Activated T-cell treated with anti-CD3 and anti-CD28 coated beads, Interleukin-2, amount 50 U/mL, for 72 hours (primary cell): ENCODE results near the gene CFDP1. TPM values are rescaled to one million over a fixed set of nuclear protein-coding genes. Genes with fewer than 3 reads are reported as not detected.

Experiments
- ATAC-seq, 2 donors: fragments of 150-1000 bp; cut with Tn5 transposase; replicated peaks in 1 of 2; 2 replicates each; pipeline ENCODE4 v1.10.0; 2021; ENCODE audit warnings: moderate library complexity in 2 of 2, mild to moderate bottlenecking in 1 of 2
- DNase-seq, 2 donors: peaks; one replicate each; pipeline ENCODE4 v3.0.0; 2021 to 2022; ENCODE audit warnings: mixed read lengths in 1 of 2
- H3K27ac Mint-ChIP-seq: one replicate; pipeline ENCODE4 v1.8.0; 2022; ENCODE audit warnings: mild to moderate bottlenecking, moderate library complexity, mixed read lengths
- H3K27me3 Mint-ChIP-seq: one replicate; pipeline ENCODE4 v1.8.0; 2022; ENCODE audit warnings: low read depth, mixed read lengths
- H3K36me3 Mint-ChIP-seq, 2 donors: one replicate each; pipeline ENCODE4 v1.8.0; 2022; ENCODE audit warnings: mixed read lengths in 2 of 2, mild to moderate bottlenecking in 1 of 2; ENCODE audit not compliant: insufficient read depth in 2 of 2
- H3K4me1 Mint-ChIP-seq: one replicate; pipeline ENCODE4 v1.8.0; 2022; ENCODE audit warnings: low read depth, mixed read lengths
- H3K4me3 Mint-ChIP-seq, 2 donors: one replicate each; pipeline ENCODE4 v1.8.0; 2022; ENCODE audit warnings: mild to moderate bottlenecking in 2 of 2, mixed read lengths in 2 of 2, moderate library complexity in 2 of 2
- H3K9me3 Mint-ChIP-seq, 2 donors: one replicate each; pipeline ENCODE4 v1.8.0; 2022; ENCODE audit warnings: mixed read lengths in 2 of 2
- total RNA-seq, 2 donors: library from RNA; stranded (reverse); gene quantifications; one replicate each; pipeline ENCODE4 v1.2.3, GENCODE V29; 2022

The CFDP1 gene
- total RNA-seq, 2 donors from 2014 or later: 25.7 to 32.1 TPM

GRCh38 chr16:75333721-75334163 is 99.6 kb downstream of the CFDP1 start:
- DNase-seq (no peak), ATAC-seq (no peak)
- Mint-ChIP-seq H3K27ac (no peak overlapping the region), H3K4me1 (no peaks in the 10 kb centered on the region), H3K9me3 (no peaks in the 10 kb centered on the region), H3K27me3 (no peaks in the 10 kb centered on the region), H3K36me3 (no peaks in the 10 kb centered on the region), H3K4me3 (no peak overlapping the region)

GRCh38 chr16:75329943-75330342 is 103.4 kb downstream of the CFDP1 start:
- no peaks in the 10 kb centered on the region for H3K9me3 Mint-ChIP-seq
- H3K4me3 Mint-ChIP-seq: no peak overlapping the region
- H3K4me1 Mint-ChIP-seq: peaks cover 14% of the 10 kb centered on the region
- H3K36me3 Mint-ChIP-seq: no peaks in the 10 kb centered on the region
- H3K27ac Mint-ChIP-seq: no peak overlapping the region
- H3K27me3 Mint-ChIP-seq: no peaks in the 10 kb centered on the region
- DNase-seq: no peak
- ATAC-seq: no peak

DNA sequence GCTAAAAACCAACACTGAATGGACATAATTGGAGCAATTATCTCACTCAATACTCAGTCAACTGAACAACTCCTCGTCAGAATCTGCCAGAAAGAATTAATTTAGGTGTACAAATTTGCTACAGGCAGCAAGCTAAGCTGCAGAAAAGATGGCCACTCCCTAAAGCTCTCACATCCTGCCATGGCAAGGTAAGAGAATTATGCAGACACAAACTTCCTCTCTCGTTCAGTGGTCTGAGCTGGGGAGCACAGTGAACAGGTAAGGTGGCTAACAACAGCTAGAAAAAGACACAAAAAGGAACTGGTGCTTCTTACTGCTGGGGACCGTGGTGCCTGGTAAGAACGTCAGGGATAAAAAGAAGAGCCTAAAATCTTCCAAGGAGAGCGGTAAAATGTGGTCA is 107.0 kb downstream of the CFDP1 start:
- no peak for ATAC-seq
- peaks cover 17% of the 10 kb centered on the region for H3K4me1 Mint-ChIP-seq
- H3K9me3 Mint-ChIP-seq: no peaks in the 10 kb centered on the region
- peaks cover 0 to 4% of the 10 kb centered on the region in 2 donors for H3K36me3 Mint-ChIP-seq
- H3K4me3 Mint-ChIP-seq: no peak overlapping the region
- no peak for DNase-seq
- no peaks in the 10 kb centered on the region for H3K27me3 Mint-ChIP-seq
- H3K27ac Mint-ChIP-seq: no peak overlapping the region

GRCh38 chr16:75323933-75324332 is 109.4 kb downstream of the CFDP1 start:
- no peak for DNase-seq
- Mint-ChIP-seq H3K9me3 (no peaks in the 10 kb centered on the region), H3K27me3 (peaks cover 6% of the 10 kb centered on the region), H3K27ac (no peak overlapping the region), H3K4me1 (peaks cover 41% of the 10 kb centered on the region), H3K4me3 (no peak overlapping the region), H3K36me3 (peaks cover 0 to 4% of the 10 kb centered on the region in 2 donors)
- no peak for ATAC-seq

- Mint-ChIP-seq H3K27me3 (peaks cover 6% of the 10 kb centered on the region), H3K36me3 (peaks cover 0 to 4% of the 10 kb centered on the region in 2 donors), H3K4me1 (peaks cover 46% of the 10 kb centered on the region), H3K4me3 (no peak overlapping the region), H3K9me3 (no peaks in the 10 kb centered on the region), H3K27ac (no peak overlapping the region)
- DNase-seq (no peak), ATAC-seq (no peak)
Measured at GRCh38 chr16:75323198-75323597, 110.1 kb downstream of the CFDP1 start.

DNA sequence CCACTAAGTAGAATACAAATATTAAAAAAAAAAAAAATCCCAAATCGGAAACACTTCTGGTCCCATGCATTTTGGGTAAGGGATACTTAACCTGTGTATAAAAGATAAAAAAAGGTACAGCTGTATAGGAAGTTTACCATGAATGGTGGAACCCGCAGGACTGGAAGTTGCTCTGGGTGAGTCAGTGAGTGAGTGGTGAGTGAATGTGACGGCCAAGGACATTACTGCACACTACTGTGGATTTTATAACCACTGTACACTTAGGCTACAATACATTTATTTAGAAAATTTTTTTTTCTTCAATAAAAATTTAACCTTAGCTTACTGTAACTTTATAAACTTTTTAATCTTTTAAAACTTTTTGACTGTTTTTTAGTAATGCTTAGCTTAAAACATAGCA is 110.6 kb downstream of the CFDP1 start:
- H3K36me3 Mint-ChIP-seq: peaks cover 0 to 4% of the 10 kb centered on the region in 2 donors
- H3K9me3 Mint-ChIP-seq: no peaks in the 10 kb centered on the region
- H3K4me1 Mint-ChIP-seq: peaks cover 46% of the 10 kb centered on the region
- H3K4me3 Mint-ChIP-seq: no peak overlapping the region
- ATAC-seq (no peak), DNase-seq (no peak)
- H3K27me3 Mint-ChIP-seq: peaks cover 6% of the 10 kb centered on the region
- H3K27ac Mint-ChIP-seq: no peak overlapping the region

GRCh38 chr16:75320435-75320834 is 112.9 kb downstream of the CFDP1 start:
- Mint-ChIP-seq H3K27me3 (peaks cover 6% of the 10 kb centered on the region), H3K4me1 (peaks cover 40% of the 10 kb centered on the region), H3K4me3 (peak overlapping the region; percentile 41 to 62), H3K36me3 (peaks cover 0 to 4% of the 10 kb centered on the region in 2 donors), H3K9me3 (no peaks in the 10 kb centered on the region), H3K27ac (no peak overlapping the region)
- peak in 1 of 2 donors; percentile 31 for ATAC-seq
- no peak for DNase-seq

- ATAC-seq (peak; percentile 71 to 77), DNase-seq (peak in 1 of 2 donors; percentile 18)
- peak overlapping the region; percentile 37 to 62 for H3K4me3 Mint-ChIP-seq
- peaks cover 0 to 4% of the 10 kb centered on the region in 2 donors for H3K36me3 Mint-ChIP-seq
- peaks cover 6% of the 10 kb centered on the region for H3K27me3 Mint-ChIP-seq
- peaks cover 40% of the 10 kb centered on the region for H3K4me1 Mint-ChIP-seq
- no peak overlapping the region for H3K27ac Mint-ChIP-seq
- H3K9me3 Mint-ChIP-seq: no peaks in the 10 kb centered on the region
Measured at GRCh38 chr16:75319513-75320411, 113.5 kb downstream of the CFDP1 start.

DNA sequence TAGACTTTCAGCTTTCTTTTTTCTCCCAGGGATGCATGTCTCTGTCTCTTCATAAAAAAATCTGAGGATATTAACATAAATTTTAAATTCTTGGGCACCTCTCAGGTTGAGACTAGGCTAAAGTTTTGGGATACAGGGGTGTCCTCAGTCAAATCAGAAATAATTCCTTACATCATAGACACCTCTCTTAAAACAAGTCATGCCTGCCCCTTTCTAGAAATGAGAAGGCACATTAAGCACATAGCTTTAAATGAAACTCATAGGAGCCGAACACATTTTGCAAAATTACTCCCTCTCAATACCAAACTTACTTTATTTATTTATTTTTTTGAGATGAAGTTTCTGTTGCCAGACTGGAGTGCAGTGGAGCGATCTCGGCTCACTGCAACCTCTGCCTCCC is 114.6 kb downstream of the CFDP1 start:
- H3K9me3 Mint-ChIP-seq: no peaks in the 10 kb centered on the region
- no peak overlapping the region for H3K4me3 Mint-ChIP-seq
- H3K4me1 Mint-ChIP-seq: peaks cover 40% of the 10 kb centered on the region
- H3K27ac Mint-ChIP-seq: no peak overlapping the region
- ATAC-seq (no peak), DNase-seq (no peak)
- H3K36me3 Mint-ChIP-seq: peaks cover 0 to 5% of the 10 kb centered on the region in 2 donors
- peaks cover 6% of the 10 kb centered on the region for H3K27me3 Mint-ChIP-seq

- DNase-seq: no peak
- peaks cover 0 to 4% of the 10 kb centered on the region in 2 donors for H3K36me3 Mint-ChIP-seq
- no peak overlapping the region for H3K4me3 Mint-ChIP-seq
- no peak overlapping the region for H3K27ac Mint-ChIP-seq
- peaks cover 6% of the 10 kb centered on the region for H3K27me3 Mint-ChIP-seq
- no peaks in the 10 kb centered on the region for H3K9me3 Mint-ChIP-seq
- H3K4me1 Mint-ChIP-seq: peaks cover 40% of the 10 kb centered on the region
- ATAC-seq: no peak
Measured at GRCh38 chr16:75317532-75317931, 115.8 kb downstream of the CFDP1 start.

- Mint-ChIP-seq H3K27ac (no peak overlapping the region), H3K4me3 (no peak overlapping the region), H3K36me3 (peaks cover 0 to 4% of the 10 kb centered on the region in 2 donors), H3K9me3 (no peaks in the 10 kb centered on the region), H3K4me1 (peaks cover 40% of the 10 kb centered on the region), H3K27me3 (peaks cover 6% of the 10 kb centered on the region)
- no peak for ATAC-seq
- no peak for DNase-seq
Measured at GRCh38 chr16:75317101-75317522, 116.2 kb downstream of the CFDP1 start.

- H3K27me3 Mint-ChIP-seq: peaks cover 6% of the 10 kb centered on the region
- no peak overlapping the region for H3K4me3 Mint-ChIP-seq
- H3K36me3 Mint-ChIP-seq: peaks cover 0 to 4% of the 10 kb centered on the region in 2 donors
- H3K4me1 Mint-ChIP-seq: peaks cover 31% of the 10 kb centered on the region
- H3K9me3 Mint-ChIP-seq: no peaks in the 10 kb centered on the region
- H3K27ac Mint-ChIP-seq: no peak overlapping the region
- DNase-seq (no peak), ATAC-seq (no peak)
Measured at GRCh38 chr16:75315539-75316306, 117.6 kb downstream of the CFDP1 start.

DNA sequence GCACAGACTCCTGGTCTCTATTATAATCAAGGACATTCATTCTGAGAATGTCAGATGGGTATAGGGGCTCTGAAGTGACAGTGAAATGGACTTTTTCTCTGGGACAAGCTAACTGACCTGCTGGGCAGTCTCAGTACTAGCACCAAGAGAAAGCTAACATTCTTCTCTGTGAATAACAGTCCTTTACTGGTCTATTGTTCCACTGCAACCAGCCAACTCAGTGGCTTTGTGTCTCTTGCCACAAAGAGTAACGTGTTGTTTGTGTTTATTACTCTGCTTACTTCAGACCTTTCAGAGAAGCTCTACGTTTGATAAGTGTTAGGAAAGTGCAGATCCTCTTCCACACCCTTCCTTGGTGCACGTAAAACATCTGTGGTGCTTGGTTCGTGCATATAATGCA is 120.4 kb downstream of the CFDP1 start:
- Mint-ChIP-seq H3K4me1 (peaks cover 8% of the 10 kb centered on the region), H3K4me3 (no peak overlapping the region), H3K9me3 (no peaks in the 10 kb centered on the region), H3K27ac (no peak overlapping the region), H3K27me3 (no peaks in the 10 kb centered on the region), H3K36me3 (peaks cover 0 to 6% of the 10 kb centered on the region in 2 donors)
- DNase-seq (no peak), ATAC-seq (no peak)
